HG03354 (cell line): ENCODE results near the gene SLC37A1.

ENCODE experiments used
- ATAC-seq: cut with Tn5 transposase; IDR thresholded peaks from one replicate; pipeline ENCODE4 v1.9.1; 2021; ENCODE audit warnings: mild to moderate bottlenecking; ENCODE audit not compliant: unreplicated experiment, poor library complexity, severe bottlenecking

SLC37A1 gene

GRCh38 chr21:42538479-42539275, 25.0 kb downstream of the SLC37A1 start:
- no peak for ATAC-seq

- no peak for ATAC-seq
These were observed 25.7 kb downstream of the SLC37A1 start for GRCh38 chr21:42539342-42539741.

GRCh38 chr21:42539931-42540343, 26.3 kb downstream of the SLC37A1 start:
- ATAC-seq: no peak

- no peak for ATAC-seq
These were observed 26.7 kb downstream of the SLC37A1 start for GRCh38 chr21:42540396-42540795.

GRCh38 chr21:42541174-42541573, 27.5 kb downstream of the SLC37A1 start:
- ATAC-seq: no peak

- ATAC-seq: no peak
These were observed 28.0 kb downstream of the SLC37A1 start for GRCh38 chr21:42541618-42542017.

GRCh38 chr21:42542196-42542595, 28.5 kb downstream of the SLC37A1 start:
- no peak for ATAC-seq

GRCh38 chr21:42542596-42542995, 28.9 kb downstream of the SLC37A1 start:
- no peak for ATAC-seq

- no peak for ATAC-seq
These were observed 29.6 kb downstream of the SLC37A1 start for GRCh38 chr21:42543106-42543847.

- no peak for ATAC-seq
These were observed 30.9 kb downstream of the SLC37A1 start for GRCh38 chr21:42544544-42544943.

GRCh38 chr21:42545317-42545716, 31.7 kb downstream of the SLC37A1 start:
- no peak for ATAC-seq

- no peak for ATAC-seq
These were observed 32.1 kb downstream of the SLC37A1 start for GRCh38 chr21:42545745-42546144.

- ATAC-seq: no peak
These were observed 32.8 kb downstream of the SLC37A1 start for GRCh38 chr21:42546433-42546832.

- ATAC-seq: no peak
These were observed 33.6 kb downstream of the SLC37A1 start for GRCh38 chr21:42547001-42547905.

- no peak for ATAC-seq
These were observed 34.3 kb downstream of the SLC37A1 start for GRCh38 chr21:42547906-42548365.

GRCh38 chr21:42548687-42549406, 35.2 kb downstream of the SLC37A1 start:
- no peak for ATAC-seq

GRCh38 chr21:42550817-42551216, 37.2 kb downstream of the SLC37A1 start:
- no peak for ATAC-seq

- ATAC-seq: no peak
These were observed 39.0 kb downstream of the SLC37A1 start for GRCh38 chr21:42552407-42553336.
